Measurements from ENCODE around the gene RNASE7. TPM values are rescaled to one million over a fixed set of nuclear protein-coding genes. Genes with fewer than 3 reads are reported as not detected.
A peak's percentile ranks its signal among the peaks of the same experiment; 100 is the strongest.

RNASE7 gene
- total RNA-seq, 1 donor from 2014 or later, result not detected

GRCh38 chr14:21014761-21015190 lies 27.4 kb upstream of the RNASE7 start:
- intact Hi-C loops (cut with DNase I), result loop anchor here (5.0 kb wide), 1 partner anchor 78 kb away; no protein-coding TSS in a partner anchor
- ATAC-seq, result peak; percentile 93
- TF ChIP-seq CTCF (IDR thresholded peaks at IDR 0.05), result peak; percentile 94
- no peak overlapping the region for H3K4me3 ChIP-seq
- H3K4me1 ChIP-seq, result peaks cover 7% of the 10 kb centered on the region
- H3K27me3 ChIP-seq, result no peaks in the 10 kb centered on the region
- peaks cover 28% of the 10 kb centered on the region for H3K36me3 ChIP-seq
- peak; percentile 76 for DNase-seq
- H3K9me3 ChIP-seq, result no peaks in the 10 kb centered on the region
- no peak overlapping the region for H3K27ac ChIP-seq

GRCh38 chr14:21015312-21015711 lies 26.9 kb upstream of the RNASE7 start:
- Histone ChIP-seq H3K4me3 (no peak overlapping the region), H3K36me3 (peaks cover 33% of the 10 kb centered on the region), H3K27me3 (no peaks in the 10 kb centered on the region), H3K9me3 (no peaks in the 10 kb centered on the region), H3K27ac (no peak overlapping the region), H3K4me1 (peaks cover 7% of the 10 kb centered on the region)
- no peak for TF ChIP-seq CTCF (IDR thresholded peaks at IDR 0.05)
- intact Hi-C loops (cut with DNase I), result loop anchor here (5.0 kb wide), 1 partner anchor 77 kb away; no protein-coding TSS in a partner anchor
- ATAC-seq, result peak; percentile 46
- DNase-seq, result no peak

- DNase-seq (no peak), ATAC-seq (no peak)
- Histone ChIP-seq H3K4me1 (peaks cover 7% of the 10 kb centered on the region), H3K27me3 (no peaks in the 10 kb centered on the region), H3K9me3 (no peaks in the 10 kb centered on the region), H3K36me3 (peaks cover 45% of the 10 kb centered on the region), H3K27ac (no peak overlapping the region), H3K4me3 (no peak overlapping the region)
- intact Hi-C loops (cut with DNase I), result loop anchor here (5.0 kb wide), 1 partner anchor 76 kb away; no protein-coding TSS in a partner anchor
- no peak for TF ChIP-seq CTCF (IDR thresholded peaks at IDR 0.05)
Measured at GRCh38 chr14:21016413-21017190, 25.6 kb upstream of the RNASE7 start.

- Histone ChIP-seq H3K4me1 (peaks cover 7% of the 10 kb centered on the region), H3K36me3 (peaks cover 50% of the 10 kb centered on the region), H3K4me3 (no peak overlapping the region), H3K27ac (no peak overlapping the region), H3K9me3 (no peaks in the 10 kb centered on the region), H3K27me3 (no peaks in the 10 kb centered on the region)
- intact Hi-C loops (cut with DNase I), result loop anchor here (5.0 kb wide), 1 partner anchor 75 kb away; no protein-coding TSS in a partner anchor
- DNase-seq (no peak), ATAC-seq (peak; percentile 10)
- TF ChIP-seq CTCF (IDR thresholded peaks at IDR 0.05), result no peak
Measured at GRCh38 chr14:21017528-21018245, 24.5 kb upstream of the RNASE7 start.

- Histone ChIP-seq H3K9me3 (no peaks in the 10 kb centered on the region), H3K4me3 (no peak overlapping the region), H3K27ac (no peak overlapping the region), H3K27me3 (no peaks in the 10 kb centered on the region), H3K36me3 (peaks cover 50% of the 10 kb centered on the region), H3K4me1 (peaks cover 7% of the 10 kb centered on the region)
- intact Hi-C loops (cut with DNase I), result loop anchor here (5.0 kb wide), 1 partner anchor 74 kb away; no protein-coding TSS in a partner anchor
- DNase-seq (no peak), ATAC-seq (no peak)
- no peak for TF ChIP-seq CTCF (IDR thresholded peaks at IDR 0.05)
Measured at GRCh38 chr14:21018286-21018685, 23.9 kb upstream of the RNASE7 start.
